Astrocyte (in vitro differentiated cells and primary cell): ENCODE measurements around the gene DNAAF5. TPM values are rescaled to one million over a fixed set of nuclear protein-coding genes. Genes with fewer than 3 reads are reported as not detected.

Experiments used
- DNase-seq: peaks from one replicate; pipeline ENCODE4 v3.0.0-alpha.2; 2010; ENCODE audit warnings: low read depth
- FAIRE-seq: peaks from 2 replicates; lab custom pipeline; 2011; peaks lifted over from hg19 to GRCh38; lab: Jason Lieb, UNC
- H2AFZ ChIP-seq: 2 replicates; pipeline ENCODE4 v1.6.0; 2012; ENCODE audit warnings: low read depth, low read length, inconsistent platforms
- H3K27ac ChIP-seq: 2 replicates; pipeline ENCODE4 v1.5.1; 2011; ENCODE audit warnings: low read depth, low read length, inconsistent platforms
- H3K27me3 ChIP-seq: 2 replicates; pipeline ENCODE4 v1.6.0; 2011; ENCODE audit warnings: low read length, inconsistent platforms; ENCODE audit not compliant: insufficient read depth
- H3K36me3 ChIP-seq: 2 replicates; pipeline ENCODE4 v1.5.1; 2011; ENCODE audit warnings: low read length, inconsistent platforms; ENCODE audit not compliant: insufficient read depth
- H3K4me1 ChIP-seq: 2 replicates; pipeline ENCODE4 v1.5.1; 2011; ENCODE audit warnings: low read length, inconsistent platforms; ENCODE audit not compliant: insufficient read depth
- H3K4me2 ChIP-seq: 2 replicates; pipeline ENCODE4 v1.6.0; 2012; ENCODE audit warnings: low read length, inconsistent platforms
- H3K4me3 ChIP-seq: 2 replicates; pipeline ENCODE4 v1.5.1; 2011; ENCODE audit warnings: low read depth, mild to moderate bottlenecking, low read length, inconsistent platforms; ENCODE audit not compliant: insufficient read depth
- H3K79me2 ChIP-seq: 2 replicates; pipeline ENCODE4 v1.6.0; 2012; ENCODE audit warnings: mild to moderate bottlenecking, low read length, inconsistent platforms; ENCODE audit not compliant: insufficient read depth
- H3K9ac ChIP-seq: 2 replicates; pipeline ENCODE4 v1.6.0; 2012; ENCODE audit warnings: mild to moderate bottlenecking, low read length, inconsistent platforms
- H3K9me3 ChIP-seq: 2 replicates; pipeline ENCODE4 v1.5.1; 2012; ENCODE audit warnings: low read depth, mild to moderate bottlenecking, low read length, inconsistent platforms; ENCODE audit not compliant: insufficient read depth
- H4K20me1 ChIP-seq: 2 replicates; pipeline ENCODE4 v1.6.0; 2012; ENCODE audit warnings: low read length, inconsistent platforms; ENCODE audit not compliant: insufficient read depth
- H3K27ac Mint-ChIP-seq: one replicate; pipeline ENCODE4 v1.8.0; 2021; ENCODE audit warnings: mild to moderate bottlenecking, mixed read lengths; ENCODE audit not compliant: unreplicated experiment
- H3K27me3 Mint-ChIP-seq: one replicate; pipeline ENCODE4 v1.8.0; 2021; ENCODE audit warnings: low read depth, mixed read lengths; ENCODE audit not compliant: unreplicated experiment
- H3K36me3 Mint-ChIP-seq: one replicate; pipeline ENCODE4 v1.8.0; 2021; ENCODE audit warnings: low read depth, mixed read lengths; ENCODE audit not compliant: unreplicated experiment
- H3K4me1 Mint-ChIP-seq: one replicate; pipeline ENCODE4 v1.8.0; 2021; ENCODE audit warnings: low read depth, mixed read lengths; ENCODE audit not compliant: unreplicated experiment
- H3K4me3 Mint-ChIP-seq: one replicate; pipeline ENCODE4 v1.8.0; 2021; ENCODE audit warnings: mild to moderate bottlenecking, moderate library complexity, mixed read lengths; ENCODE audit not compliant: unreplicated experiment
- H3K9me3 Mint-ChIP-seq: one replicate; pipeline ENCODE4 v1.8.0; 2021; ENCODE audit warnings: mild to moderate bottlenecking, mixed read lengths; ENCODE audit not compliant: unreplicated experiment
- CTCF ChIP-seq: IDR thresholded peaks from 2 replicates; pipeline ENCODE4 v1.5.1; 2011; ENCODE audit warnings: low read depth, mild to moderate bottlenecking, inconsistent platforms, low read length, moderate library complexity; ENCODE audit not compliant: insufficient read depth
- EZH2 ChIP-seq: IDR thresholded peaks from 2 replicates; pipeline ENCODE4 v1.6.1; 2012; ENCODE audit warnings: mild to moderate bottlenecking, low read length, inconsistent platforms; ENCODE audit not compliant: insufficient read depth
- total RNA-seq: library from RNA; stranded (reverse); gene quantifications from 2 replicates; pipeline ENCODE4 v1.2.1, GENCODE V29; 2021

Gene DNAAF5
- total RNA-seq, 1 donor from 2014 or later = 24.5 TPM

- Mint-ChIP-seq H3K27me3 (no peaks in the 10 kb centered on the region), H3K4me3 (no peak overlapping the region), H3K36me3 (peaks cover 24% of the 10 kb centered on the region), H3K9me3 (no peaks in the 10 kb centered on the region), H3K27ac (no peak overlapping the region), H3K4me1 (no peaks in the 10 kb centered on the region)
- Histone ChIP-seq H3K27me3 (no peaks in the 10 kb centered on the region), H4K20me1 (peaks cover under 1% of the 10 kb centered on the region), H2AFZ (no peak overlapping the region), H3K9ac (no peak overlapping the region), H3K36me3 (peaks cover 5% of the 10 kb centered on the region), H3K4me1 (peaks cover 6% of the 10 kb centered on the region), H3K4me3 (no peak overlapping the region), H3K79me2 (no peaks in the 10 kb centered on the region), H3K4me2 (no peak overlapping the region), H3K27ac (no peak overlapping the region), H3K9me3 (no peaks in the 10 kb centered on the region)
- FAIRE-seq (no peak), DNase-seq (no peak)
- TF ChIP-seq EZH2 (no peak), CTCF (no peak)
These were observed 57.3 kb downstream of the DNAAF5 start for GRCh38 chr7:783556-784490.

GRCh38 chr7:784971-785370 is 58.5 kb downstream of the DNAAF5 start:
- Mint-ChIP-seq H3K27ac (no peak overlapping the region), H3K4me1 (no peaks in the 10 kb centered on the region), H3K36me3 (peaks cover 29% of the 10 kb centered on the region), H3K27me3 (no peaks in the 10 kb centered on the region), H3K9me3 (peaks cover 3% of the 10 kb centered on the region), H3K4me3 (no peak overlapping the region)
- TF ChIP-seq CTCF (no peak), EZH2 (no peak)
- no peak for FAIRE-seq
- H3K4me3 ChIP-seq = no peak overlapping the region
- H3K27ac ChIP-seq = no peak overlapping the region
- peaks cover 2% of the 10 kb centered on the region for H3K36me3 ChIP-seq
- H3K4me2 ChIP-seq = no peak overlapping the region
- no peak for DNase-seq
- no peaks in the 10 kb centered on the region for H3K79me2 ChIP-seq
- H4K20me1 ChIP-seq = no peaks in the 10 kb centered on the region
- H3K4me1 ChIP-seq = no peaks in the 10 kb centered on the region
- H2AFZ ChIP-seq = no peak overlapping the region
- no peak overlapping the region for H3K9ac ChIP-seq
- no peaks in the 10 kb centered on the region for H3K27me3 ChIP-seq
- no peaks in the 10 kb centered on the region for H3K9me3 ChIP-seq

- Histone ChIP-seq H3K4me2 (no peak overlapping the region), H2AFZ (no peak overlapping the region), H3K4me1 (no peaks in the 10 kb centered on the region), H3K27ac (no peak overlapping the region), H4K20me1 (no peaks in the 10 kb centered on the region), H3K4me3 (no peak overlapping the region), H3K27me3 (no peaks in the 10 kb centered on the region), H3K79me2 (no peaks in the 10 kb centered on the region), H3K36me3 (no peaks in the 10 kb centered on the region), H3K9me3 (no peaks in the 10 kb centered on the region), H3K9ac (no peak overlapping the region)
- Mint-ChIP-seq H3K27me3 (no peaks in the 10 kb centered on the region), H3K4me3 (no peak overlapping the region), H3K9me3 (peaks cover 3% of the 10 kb centered on the region), H3K4me1 (no peaks in the 10 kb centered on the region), H3K36me3 (peaks cover 29% of the 10 kb centered on the region), H3K27ac (no peak overlapping the region)
- TF ChIP-seq EZH2 (no peak), CTCF (no peak)
- DNase-seq (no peak), FAIRE-seq (no peak)
These were observed 58.9 kb downstream of the DNAAF5 start for GRCh38 chr7:785416-785815.
